Neural crest cell (in vitro differentiated cells): ENCODE data around the gene TTLL11. TPM values are rescaled to one million over a fixed set of nuclear protein-coding genes. Genes with fewer than 3 reads are reported as not detected.
A peak's percentile ranks its signal among the peaks of the same experiment; 100 is the strongest.

Experiments
- DNase-seq: peaks from one replicate; pipeline ENCODE4 v3.0.0; 2021; ENCODE audit warnings: low read depth, mixed read lengths, low spot score
- H3K27ac Mint-ChIP-seq: one replicate; pipeline ENCODE4 v1.8.0; 2021; ENCODE audit warnings: mild to moderate bottlenecking, mixed read lengths; ENCODE audit not compliant: unreplicated experiment
- H3K27me3 Mint-ChIP-seq: 2 replicates; pipeline ENCODE4 v1.8.0; 2021; ENCODE audit warnings: low read depth, mild to moderate bottlenecking, mixed read lengths
- H3K36me3 Mint-ChIP-seq: 2 replicates; pipeline ENCODE4 v1.8.0; 2021; ENCODE audit warnings: low read depth, mild to moderate bottlenecking, mixed read lengths
- H3K4me1 Mint-ChIP-seq: 2 replicates; pipeline ENCODE4 v1.8.0; 2021; ENCODE audit warnings: mixed read lengths
- H3K4me3 Mint-ChIP-seq: one replicate; pipeline ENCODE4 v1.8.0; 2021; ENCODE audit warnings: mild to moderate bottlenecking, mixed read lengths
- H3K9me3 Mint-ChIP-seq: 2 replicates; pipeline ENCODE4 v1.8.0; 2021; ENCODE audit warnings: mixed read lengths
- CTCF ChIP-seq: fragments of 200-600 bp; sonication (generic); conservative IDR thresholded peaks from 2 replicates; pipeline ENCODE4 v1.5.0; 2021; ENCODE audit warnings: antibody characterized with exemption, mild to moderate bottlenecking
- microRNA-seq: library from miRNA; unstranded; fragments of <30 nt; microRNA quantifications from one replicate; pipeline ENCODE4, GENCODE V29; 2020
- total RNA-seq: library from RNA; stranded (reverse); gene quantifications from 2 replicates; pipeline ENCODE4 v1.2.1, GENCODE V29; 2021

TTLL11 gene
- total RNA-seq, 1 donor from 2014 or later, result 9.1 TPM

DNA sequence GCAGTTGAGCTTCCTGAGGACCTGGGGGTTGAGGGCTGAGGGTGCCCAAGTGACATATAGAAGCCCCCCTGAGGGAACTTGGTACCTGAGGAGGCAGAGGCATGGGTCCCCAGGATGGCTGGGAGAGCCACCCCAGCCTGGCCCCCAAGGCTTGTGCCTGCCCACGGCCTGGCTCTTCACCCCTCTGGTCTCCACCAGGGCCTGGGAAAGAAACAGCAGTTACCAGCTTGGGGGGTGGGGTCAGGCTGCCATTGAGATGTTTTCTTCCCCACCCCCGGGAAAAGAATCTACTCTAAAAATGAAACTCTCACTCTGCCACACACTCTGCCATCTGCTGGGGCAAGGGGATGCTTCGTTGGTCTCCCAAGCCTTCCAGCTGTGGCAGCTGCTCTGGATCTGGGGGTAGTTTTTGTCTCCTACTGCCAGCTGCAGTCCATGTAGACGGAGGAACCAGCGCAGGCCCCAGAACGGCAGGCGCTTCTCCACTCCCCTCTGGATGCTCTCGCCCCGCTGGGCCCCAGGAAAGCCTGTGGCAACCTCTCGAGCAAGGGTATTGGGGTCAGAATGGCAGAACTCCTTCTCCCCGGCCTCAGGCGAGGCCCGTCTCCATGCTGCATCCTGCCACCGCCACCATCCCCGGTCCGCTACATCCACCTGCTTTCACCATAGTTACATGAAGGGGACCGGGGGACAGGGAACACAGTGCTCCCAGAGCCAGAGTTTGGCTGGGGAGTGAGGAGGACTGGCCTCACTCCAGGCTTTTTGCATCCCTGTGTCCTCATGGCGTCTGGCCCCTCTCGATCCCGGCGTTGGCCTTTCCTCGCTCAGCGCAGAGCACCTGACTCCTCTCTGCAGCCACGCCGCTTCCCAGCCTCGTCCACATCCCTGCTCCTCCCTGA, 318.1 kb downstream of the TTLL11 start:
- Mint-ChIP-seq H3K27ac (peak overlapping the region; percentile 86), H3K27me3 (no peaks in the 10 kb centered on the region), H3K4me3 (no peak overlapping the region), H3K4me1 (peaks cover 17% of the 10 kb centered on the region), H3K36me3 (peaks cover 28% of the 10 kb centered on the region), H3K9me3 (no peaks in the 10 kb centered on the region)
- no peak for TF ChIP-seq CTCF
- no peak for DNase-seq

DNA sequence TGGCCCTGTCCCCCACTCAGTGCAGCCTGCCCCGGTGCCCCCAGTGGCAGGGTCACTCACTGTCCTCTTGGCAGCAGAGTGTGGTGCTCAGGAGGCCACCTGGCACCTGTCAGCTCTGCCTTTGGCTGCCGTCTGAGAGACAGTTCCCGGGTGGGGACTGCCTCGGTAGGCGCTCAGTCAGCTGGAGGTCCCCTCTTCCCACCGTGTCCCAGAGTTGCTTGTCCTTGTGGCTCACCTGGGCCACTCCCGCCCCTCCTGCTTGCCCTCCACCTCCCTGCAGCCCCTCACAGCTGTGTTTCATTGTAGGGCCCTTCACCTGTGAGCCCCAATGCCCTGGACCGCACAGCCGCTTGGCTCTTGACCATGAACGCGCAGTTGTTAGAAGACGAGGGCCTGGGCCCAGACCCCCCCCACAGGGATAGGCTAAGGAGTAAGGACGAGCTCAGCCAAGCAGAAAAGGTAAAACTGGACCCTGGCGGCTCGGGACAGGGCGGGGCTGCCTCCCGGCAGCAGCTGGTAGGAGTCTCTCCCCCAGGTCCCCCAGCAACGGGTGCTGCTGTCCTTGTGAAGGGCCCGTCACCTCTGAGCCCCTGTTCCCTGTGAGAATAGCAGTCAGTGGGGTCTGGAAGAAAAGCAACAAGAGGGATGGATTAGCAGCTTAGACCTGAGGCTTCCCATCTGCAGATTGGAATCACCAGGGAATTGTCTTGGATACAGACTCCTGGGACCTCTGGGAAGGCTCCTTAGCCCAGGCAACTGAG, 319.0 kb downstream of the TTLL11 start:
- Mint-ChIP-seq H3K4me1 (peaks cover 8% of the 10 kb centered on the region), H3K4me3 (no peak overlapping the region), H3K9me3 (no peaks in the 10 kb centered on the region), H3K27me3 (no peaks in the 10 kb centered on the region), H3K27ac (no peak overlapping the region), H3K36me3 (peaks cover 31% of the 10 kb centered on the region)
- no peak for DNase-seq
- TF ChIP-seq CTCF, result no peak

GRCh38 chr9:121773286-121773953, 319.7 kb downstream of the TTLL11 start:
- DNase-seq, result no peak

DNA sequence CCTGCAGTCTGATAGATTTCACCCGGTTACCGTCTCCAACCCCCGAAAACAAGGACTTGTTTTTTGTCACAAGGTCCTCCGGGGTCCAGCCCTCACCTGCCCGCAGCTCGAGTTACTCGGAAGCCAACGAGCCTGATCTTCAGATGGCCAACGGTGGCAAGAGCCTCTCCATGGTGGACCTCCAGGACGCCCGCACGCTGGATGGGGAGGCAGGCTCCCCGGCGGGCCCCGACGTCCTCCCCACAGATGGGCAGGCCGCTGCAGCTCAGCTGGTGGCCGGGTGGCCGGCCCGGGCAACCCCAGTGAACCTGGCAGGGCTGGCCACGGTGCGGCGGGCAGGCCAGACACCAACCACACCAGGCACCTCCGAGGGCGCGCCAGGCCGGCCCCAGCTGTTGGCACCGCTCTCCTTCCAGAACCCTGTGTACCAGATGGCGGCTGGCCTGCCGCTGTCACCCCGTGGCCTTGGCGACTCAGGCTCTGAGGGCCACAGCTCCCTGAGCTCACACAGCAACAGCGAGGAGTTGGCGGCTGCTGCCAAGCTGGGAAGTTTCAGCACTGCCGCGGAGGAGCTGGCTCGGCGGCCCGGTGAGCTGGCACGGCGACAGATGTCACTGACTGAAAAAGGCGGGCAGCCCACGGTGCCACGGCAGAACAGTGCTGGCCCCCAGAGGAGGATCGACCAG, 320.4 kb downstream of the TTLL11 start:
- H3K36me3 Mint-ChIP-seq, result peaks cover 22% of the 10 kb centered on the region
- no peak for DNase-seq

More at GRCh38 chr9:121773286-121773953, 319.7 kb downstream of the TTLL11 start:
- TF ChIP-seq CTCF, result no peak
- Mint-ChIP-seq H3K4me1 (peaks cover 1% of the 10 kb centered on the region), H3K36me3 (peaks cover 26% of the 10 kb centered on the region), H3K4me3 (no peak overlapping the region), H3K27me3 (no peaks in the 10 kb centered on the region), H3K27ac (no peak overlapping the region), H3K9me3 (no peaks in the 10 kb centered on the region)

More for the DNA sequence above, 320.4 kb downstream of the TTLL11 start:
- no peaks in the 10 kb centered on the region for H3K9me3 Mint-ChIP-seq
- H3K4me3 Mint-ChIP-seq, result no peak overlapping the region
- H3K4me1 Mint-ChIP-seq, result no peaks in the 10 kb centered on the region
- no peaks in the 10 kb centered on the region for H3K27me3 Mint-ChIP-seq
- no peak for TF ChIP-seq CTCF
- H3K27ac Mint-ChIP-seq, result no peak overlapping the region

Small RNA genes within 50 kb of the gene (microRNA-seq; reads per million reads assigned to microRNA genes)
- gene MIR4478, result not detected

Other genes starting within 250 kb of the TTLL11 start
- 51.4 and 53.8 TPM in 2 replicates for gene NDUFA8, start 66.5 kb upstream of the TTLL11 start, total RNA-seq
- gene MORN5, start 66.6 kb upstream of the TTLL11 start, total RNA-seq, result not detected in 2 replicates
- gene LHX6, start 135.6 kb upstream of the TTLL11 start, total RNA-seq, result 0.07 TPM in 1 of 2 replicates, not detected in the other
- 17.9 and 20.7 TPM in 2 replicates for gene RBM18, start 171.5 kb upstream of the TTLL11 start, total RNA-seq
- 40.1 and 42.4 TPM in 2 replicates for gene MRRF, start 171.6 kb upstream of the TTLL11 start, total RNA-seq